H1 (cell line): ENCODE data around the gene RNF212B. TPM values are rescaled to one million over a fixed set of nuclear protein-coding genes. Genes with fewer than 3 reads are reported as not detected.
A peak's percentile ranks its signal among the peaks of the same experiment; 100 is the strongest.

Experiments used
- CTCF ChIA-PET: fragments of 300-600 bp; sonication (Branson Sonifier 250); formaldehyde crosslinking; loops from one replicate; lab custom pipeline; 2021; ENCODE audit not compliant: partially characterized antibody; lab: Charles Lee
- POLR2A ChIA-PET: fragments of 300-600 bp; sonication (Branson Sonifier 250); formaldehyde crosslinking; loops from one replicate; lab custom pipeline; 2021; ENCODE audit warnings: inconsistent platforms; ENCODE audit not compliant: partially characterized antibody; lab: Charles Lee
- DNase-seq, 2 experiments: peaks; one replicate each; pipeline versions ENCODE4 v3.0.0 to v3.0.0-alpha.2; 2010 to 2022; ENCODE audit warnings: low spot score in 2 of 2, low read depth in 1 of 2, mixed read lengths in 1 of 2
- FAIRE-seq: peaks from 2 replicates; lab custom pipeline; 2011; peaks lifted over from hg19 to GRCh38; lab: Jason Lieb, UNC
- H2AFZ ChIP-seq: 2 replicates; pipeline ENCODE4 v1.8.1; 2012; ENCODE audit warnings: low read length, inconsistent platforms
- H2AK5ac ChIP-seq: 2 replicates; pipeline ENCODE4 v1.6.1; 2013; ENCODE audit warnings: low read depth, low read length
- H2BK120ac ChIP-seq: replicated peaks from 2 replicates; pipeline ENCODE3; 2013; ENCODE audit warnings: low read depth, low read length, inconsistent platforms
- H2BK12ac ChIP-seq: 2 replicates; pipeline ENCODE4 v1.6.1; 2013; ENCODE audit warnings: low read depth, low read length
- H2BK15ac ChIP-seq: 2 replicates; pipeline ENCODE4 v1.6.1; 2013; ENCODE audit warnings: low read length
- H2BK20ac ChIP-seq: 2 replicates; pipeline ENCODE4 v1.6.1; 2013; ENCODE audit warnings: low read length
- H2BK5ac ChIP-seq: 2 replicates; pipeline ENCODE4 v1.6.1; 2013; ENCODE audit warnings: low read depth, low read length
- H3K14ac ChIP-seq: 2 replicates; pipeline ENCODE4 v1.6.1; 2013; ENCODE audit warnings: inconsistent platforms; ENCODE audit not compliant: insufficient read length
- H3K18ac ChIP-seq: 2 replicates; pipeline ENCODE4 v1.6.1; 2013; ENCODE audit warnings: low read length; ENCODE audit errors: extremely low read depth
- H3K23ac ChIP-seq: 2 replicates; pipeline ENCODE4 v1.6.1; 2013; ENCODE audit warnings: inconsistent platforms; ENCODE audit not compliant: insufficient read length
- H3K23me2 ChIP-seq: 2 replicates; pipeline ENCODE4 v1.6.1; 2013; ENCODE audit warnings: low read depth, low read length
- H3K27ac ChIP-seq: 2 replicates; pipeline ENCODE4 v1.6.1; 2011; ENCODE audit warnings: low read depth, low read length, inconsistent platforms
- H3K27me3 ChIP-seq, 4 experiments: replicated peaks in 1 of 4; 1 replicate in 1 of 4; 2 replicates in 3 of 4; pipeline versions ENCODE4 v1.6.1 to v1.8.1; 2011 to 2013; ENCODE audit warnings: low read length in 3 of 4, mild to moderate bottlenecking in 3 of 4, inconsistent platforms in 2 of 4, mixed read lengths in 2 of 4, moderate library complexity in 1 of 4; ENCODE audit not compliant: control insufficient read depth in 3 of 4, insufficient read depth in 3 of 4; ENCODE audit errors: extremely low read depth in 1 of 4
- H3K36me3 ChIP-seq, 4 experiments: 2 replicates each; pipeline versions ENCODE4 v1.6.1 to v1.8.1; 2011 to 2013; ENCODE audit warnings: mild to moderate bottlenecking in 4 of 4, low read length in 3 of 4, moderate library complexity in 2 of 4, control low read depth in 1 of 4, inconsistent platforms in 1 of 4; ENCODE audit not compliant: insufficient read depth in 4 of 4, control insufficient read depth in 2 of 4
- H3K4ac ChIP-seq: replicated peaks from 2 replicates; pipeline ENCODE3; 2013; ENCODE audit warnings: low read length, low read depth, mixed read lengths, inconsistent platforms; ENCODE audit not compliant: insufficient read length
- H3K4me1 ChIP-seq, 4 experiments: replicated peaks in 1 of 4; 1 replicate in 1 of 4; 2 replicates in 3 of 4; pipeline versions ENCODE4 v1.6.1 to v1.8.1; 2011 to 2013; ENCODE audit warnings: low read length in 3 of 4, inconsistent platforms in 2 of 4, mixed read lengths in 1 of 4; ENCODE audit not compliant: insufficient read depth in 4 of 4, control insufficient read depth in 3 of 4
- H3K4me2 ChIP-seq, 2 experiments: 2 replicates each; pipeline versions ENCODE4 v1.6.1 to v1.8.1; 2011 to 2013; ENCODE audit warnings: low read depth in 2 of 2, low read length in 2 of 2, control low read depth in 1 of 2, inconsistent platforms in 1 of 2, mild to moderate bottlenecking in 1 of 2; ENCODE audit not compliant: insufficient read depth in 1 of 2
- H3K4me3 ChIP-seq, 4 experiments: fragments of 200-600, 300-600 bp in 1 of 4; sonication (generic), shearing (Covaris generic), sonication (Bioruptor Twin) in 1 of 4; 2 replicates each; pipeline versions ENCODE4 v1.5.1 to v1.8.1; 2011 to 2016; ENCODE audit warnings: low read length in 4 of 4, low read depth in 3 of 4, control low read depth in 2 of 4, inconsistent platforms in 2 of 4, mild to moderate bottlenecking in 2 of 4, mixed read lengths in 1 of 4, moderate library complexity in 1 of 4; ENCODE audit not compliant: insufficient read depth in 2 of 4; ENCODE audit errors: extremely low read depth in 1 of 4
- H3K56ac ChIP-seq: replicated peaks from 2 replicates; pipeline ENCODE3; 2013; ENCODE audit warnings: low read depth, mild to moderate bottlenecking, mixed read lengths, low read length, inconsistent platforms; ENCODE audit not compliant: insufficient read length
- H3K79me1 ChIP-seq: 2 replicates; pipeline ENCODE4 v1.6.1; 2013; ENCODE audit warnings: low read depth, low read length, control low read depth
- H3K79me2 ChIP-seq, 2 experiments: 2 replicates each; pipeline versions ENCODE4 v1.6.1 to v1.8.1; 2012 to 2013; ENCODE audit warnings: low read length in 2 of 2, mild to moderate bottlenecking in 2 of 2, inconsistent platforms in 1 of 2; ENCODE audit not compliant: insufficient read depth in 2 of 2, control insufficient read depth in 1 of 2
- H3K9ac ChIP-seq, 4 experiments: replicated peaks in 1 of 4; 1 replicate in 1 of 4; 2 replicates in 3 of 4; pipeline versions ENCODE4 v1.6.1 to v1.8.1; 2011 to 2013; ENCODE audit warnings: low read depth in 3 of 4, low read length in 3 of 4, control low read depth in 2 of 4, mild to moderate bottlenecking in 2 of 4, moderate library complexity in 2 of 4, inconsistent platforms in 1 of 4; ENCODE audit errors: extremely low read depth in 1 of 4
- H3K9me3 ChIP-seq, 2 experiments: 2 replicates each; pipeline versions ENCODE4 v1.6.1 to v1.8.1; 2012 to 2013; ENCODE audit warnings: mild to moderate bottlenecking in 2 of 2, moderate library complexity in 2 of 2, control low read depth in 1 of 2, inconsistent platforms in 1 of 2, low read depth in 1 of 2, low read length in 1 of 2, mixed read lengths in 1 of 2; ENCODE audit not compliant: insufficient read depth in 2 of 2
- H4K20me1 ChIP-seq, 2 experiments: replicated peaks in 1 of 2; 2 replicates each; pipeline versions ENCODE3 to v1.8.1; 2011 to 2013; ENCODE audit warnings: inconsistent platforms in 2 of 2, low read length in 2 of 2, mild to moderate bottlenecking in 1 of 2; ENCODE audit not compliant: insufficient read depth in 2 of 2, control insufficient read depth in 1 of 2
- H4K5ac ChIP-seq: 2 replicates; pipeline ENCODE4 v1.6.1; 2013; ENCODE audit warnings: low read length, low read depth, mixed read lengths, inconsistent platforms; ENCODE audit not compliant: insufficient read length
- H4K8ac ChIP-seq: 2 replicates; pipeline ENCODE4 v1.8.0; 2013; ENCODE audit warnings: mild to moderate bottlenecking, moderate library complexity, low read length, inconsistent platforms; ENCODE audit not compliant: insufficient read depth; ENCODE audit errors: extremely low read depth
- H4K91ac ChIP-seq: replicated peaks from 2 replicates; pipeline ENCODE3; 2013; ENCODE audit warnings: low read length, mixed read lengths, inconsistent platforms; ENCODE audit not compliant: insufficient read length
- EGR1 ChIP-seq: IDR thresholded peaks from 2 replicates; pipeline ENCODE4 v1.6.1; 2011; ENCODE audit warnings: low read depth, low read length, borderline replicate concordance
- FOSL1 ChIP-seq: IDR thresholded peaks from 2 replicates; pipeline ENCODE4 v1.6.1; 2011; ENCODE audit warnings: mild to moderate bottlenecking, low read depth, low read length, moderate library complexity; ENCODE audit not compliant: insufficient read depth
- JUND ChIP-seq: IDR thresholded peaks from 2 replicates; pipeline ENCODE4 v1.6.1; 2011; ENCODE audit warnings: mild to moderate bottlenecking, improper control_type of control experiment, low read length
- KDM1A ChIP-seq: fragments of 200-600, 300-600 bp; sonication (generic); IDR thresholded peaks from 2 replicates; pipeline ENCODE4 v1.7.1; 2016; ENCODE audit warnings: mild to moderate bottlenecking, low read length, borderline replicate concordance
- MAFK ChIP-seq: IDR thresholded peaks from 2 replicates; pipeline ENCODE4 v1.6.1; 2012; ENCODE audit warnings: low read depth, mild to moderate bottlenecking, improper control_type of control experiment, low read length
- SP1 ChIP-seq: IDR thresholded peaks from 2 replicates; pipeline ENCODE4 v1.6.1; 2011; ENCODE audit warnings: low read depth, low read length
- TEAD4 ChIP-seq: IDR thresholded peaks from 2 replicates; pipeline ENCODE4 v1.6.1; 2012; ENCODE audit warnings: low read depth, low read length, inconsistent platforms, mixed read lengths
- WGBS, 2 experiments: shearing (Covaris generic) in 1 of 2; methylation state at CpG; one replicate each; pipeline versions ENCODE4 v1.1.6 to v1.1.7; 2013 to 2015; ENCODE audit warnings: low lambda C conversion rate in 2 of 2, mixed read lengths in 2 of 2, inconsistent platforms in 1 of 2, low coverage in 1 of 2, missing lambda C conversion rate in 1 of 2; ENCODE audit not compliant: insufficient replicate concordance in 2 of 2, insufficient coverage in 1 of 2, insufficient read length in 1 of 2; ENCODE audit errors: extremely low coverage in 1 of 2, missing lambda C conversion rate in 1 of 2; 5-methylcytosine and 5-hydroxymethylcytosine counted together
- polyA plus RNA-seq, 7 experiments: library from polyadenylated mRNA; depleted of rRNA in 3 of 7; stranded (reverse) in 5 of 7; unstranded in 2 of 7; fragments of >200 nt in 5 of 7; fragments of 200-250 nt in 2 of 7; gene quantifications; 1 replicate in 5 of 7; 2 replicates in 1 of 7; 4 replicates in 1 of 7; pipeline versions ENCODE4 v1.2.1 to v1.2.3, GENCODE V29; 2011 to 2013; ENCODE audit warnings: missing spikeins in 2 of 7, mixed read lengths in 2 of 7
- total RNA-seq: library from RNA; stranded (reverse); fragmentation: NEBNext Ultra II Directional; extraction: Animal tissue kit (Norgen Biotek cat#: 25700); gene quantifications from 2 replicates; pipeline ENCODE4 v1.2.1, GENCODE V29; 2021
- TF ChIP-seq, protein P1 (sequence below): IDR thresholded peaks from 2 replicates; pipeline ENCODE4 v1.6.1; 2011; ENCODE audit warnings: low read length, improper control_type of control experiment
- TF ChIP-seq, protein P2 (sequence below): IDR thresholded peaks from 2 replicates; pipeline ENCODE4 v1.6.1; 2012; ENCODE audit warnings: inconsistent platforms

The RNF212B gene
- total and polyA plus RNA-seq, 2 of the 8 experiments (the other 6 are each of a cell fraction or from before 2014, with no cell fraction given): 0.95 to 1.2 TPM

DNA sequence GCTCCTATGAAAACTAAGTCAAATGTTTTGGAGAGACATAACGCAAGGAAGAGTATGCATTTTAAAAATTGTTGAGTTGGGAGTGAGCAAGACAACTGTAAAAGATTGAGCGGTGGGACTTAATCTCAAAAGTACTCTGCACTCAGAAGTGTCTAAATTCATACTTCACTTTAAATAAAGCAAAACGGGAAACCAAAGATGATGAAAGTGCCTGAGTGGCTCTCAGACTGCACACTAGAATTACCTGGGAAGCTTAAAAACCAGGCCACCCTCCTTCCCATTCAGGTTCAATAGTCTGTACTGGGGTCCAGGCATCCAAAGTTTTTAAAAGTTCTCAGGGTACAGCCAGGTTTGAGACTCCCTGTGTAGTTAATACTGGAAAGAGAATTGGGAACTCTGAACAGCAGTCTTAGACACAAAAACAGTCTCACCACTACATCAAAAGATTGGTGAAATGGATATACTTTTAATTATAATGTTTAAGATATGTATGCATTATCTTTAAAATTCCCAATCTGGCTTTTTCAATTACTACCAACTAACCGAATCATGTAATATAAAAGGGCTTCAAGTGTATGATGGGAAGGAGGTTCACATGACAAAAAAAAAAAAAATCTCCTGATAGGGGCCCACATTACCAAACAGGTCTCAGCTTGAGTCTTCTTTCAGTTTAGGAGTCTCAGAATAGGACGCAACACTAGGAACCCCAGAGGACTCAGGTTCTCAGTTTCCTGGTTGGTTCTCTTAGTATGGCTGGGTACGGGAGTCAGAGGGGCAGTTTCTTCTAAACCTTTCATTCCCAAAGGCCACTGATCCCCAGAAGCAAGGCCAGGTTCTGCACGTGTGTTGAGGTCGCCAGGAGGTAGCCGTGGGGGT is 47.2 kb downstream of the RNF212B start:
- Histone ChIP-seq H4K20me1 (peaks cover 2 to 8% of the 10 kb centered on the region in 2 experiments), H3K18ac (no peak overlapping the region), H3K36me3 (no peaks in the 10 kb centered on the region), H4K8ac (no peak overlapping the region), H3K56ac (no peak overlapping the region), H3K23ac (no peak overlapping the region), H3K4ac (no peak overlapping the region), H3K27ac (no peak overlapping the region), H2AFZ (no peak overlapping the region), H3K79me1 (no peaks in the 10 kb centered on the region), H3K4me2 (peak overlapping the region; percentile 72 to 78), H3K27me3 (peaks cover 8 to 20% (median 18%) of the 10 kb centered on the region in 4 experiments), H3K9me3 (no peaks in the 10 kb centered on the region), H2AK5ac (no peak overlapping the region), H2BK15ac (no peak overlapping the region), H3K79me2 (peaks cover 0 to 5% of the 10 kb centered on the region in 2 experiments; a peak in 1 of 4 replicates), H3K4me1 (peaks cover 0 to 4% (median 3%) of the 10 kb centered on the region in 4 experiments; a peak in 4 of 7 replicates), H3K4me3 (peak overlapping the region; percentile 69 to 98 (median 78)), H4K91ac (no peak overlapping the region), H2BK20ac (no peak overlapping the region), H2BK5ac (no peak overlapping the region), H2BK120ac (no peak overlapping the region), H3K14ac (no peak overlapping the region), H3K23me2 (peaks cover 7% of the 10 kb centered on the region; the same call in 1 of the 2 replicates), H3K9ac (no peak overlapping the region; a peak in 3 of 7 replicates), H2BK12ac (no peak overlapping the region), H4K5ac (no peak overlapping the region)
- ChIA-PET POLR2A (interaction anchor here (0.7 to 1.9 kb wide), 3 partner anchors 10 to 21 kb away, joined by 3 to 8 read pairs (median 5); partner anchors contain the start of gene BCL2L2), CTCF (interaction anchor here (0.6 to 4.0 kb wide), 3 partner anchors 12 to 114 kb away, joined by 3 to 21 read pairs (median 3); no protein-coding TSS in a partner anchor)
- TF ChIP-seq MAFK: no peak
- TF ChIP-seq KDM1A: no peak
- no peak for TF ChIP-seq TEAD4
- TF ChIP-seq, protein P1, sequence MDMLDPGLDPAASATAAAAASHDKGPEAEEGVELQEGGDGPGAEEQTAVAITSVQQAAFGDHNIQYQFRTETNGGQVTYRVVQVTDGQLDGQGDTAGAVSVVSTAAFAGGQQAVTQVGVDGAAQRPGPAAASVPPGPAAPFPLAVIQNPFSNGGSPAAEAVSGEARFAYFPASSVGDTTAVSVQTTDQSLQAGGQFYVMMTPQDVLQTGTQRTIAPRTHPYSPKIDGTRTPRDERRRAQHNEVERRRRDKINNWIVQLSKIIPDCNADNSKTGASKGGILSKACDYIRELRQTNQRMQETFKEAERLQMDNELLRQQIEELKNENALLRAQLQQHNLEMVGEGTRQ: no peak
- TF ChIP-seq SP1: no peak
- TF ChIP-seq, protein P2, sequence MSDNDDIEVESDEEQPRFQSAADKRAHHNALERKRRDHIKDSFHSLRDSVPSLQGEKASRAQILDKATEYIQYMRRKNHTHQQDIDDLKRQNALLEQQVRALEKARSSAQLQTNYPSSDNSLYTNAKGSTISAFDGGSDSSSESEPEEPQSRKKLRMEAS: no peak
- no peak for TF ChIP-seq FOSL1
- TF ChIP-seq EGR1: no peak
- TF ChIP-seq JUND: no peak
- DNase-seq (no peak), FAIRE-seq (no peak)
- WGBS, 2 experiments: 48% methylated on average over 9 of the region's 9 CpGs; no CpG with 5 or more reads in 1 of the 2 experiments
